ENCODE measurements around the gene MBD3L4. TPM values are rescaled to one million over a fixed set of nuclear protein-coding genes. Genes with fewer than 3 reads are reported as not detected.

MBD3L4 gene
- total RNA-seq, 1 donor from 2014 or later: not detected

GRCh38 chr19:7007859-7008258, 32.1 kb downstream of the MBD3L4 start:
- Histone ChIP-seq H3K4me1 (ENCODE audit: control insufficient read depth in 3 of 3, insufficient read depth in 3 of 3, low read length in 3 of 3) (no peaks in the 10 kb centered on the region), H3K36me3 (ENCODE audit: control insufficient read depth in 3 of 3, insufficient read depth in 3 of 3, low read length in 3 of 3) (no peaks in the 10 kb centered on the region), H3K27ac (ENCODE audit: low read depth, low read length) (no peak overlapping the region), H3K4me3 (ENCODE audit: low read length in 3 of 3) (no peak overlapping the region), H3K27me3 (ENCODE audit: control insufficient read depth in 3 of 3, insufficient read depth in 3 of 3, low read length in 3 of 3) (no peaks in the 10 kb centered on the region), H3K9ac (ENCODE audit: low read depth in 1 of 3, low read length in 3 of 3) (no peak overlapping the region), H3K9me3 (ENCODE audit: control insufficient read depth in 3 of 3, low read length in 3 of 3) (peaks cover 0 to 3% (median 3%) of the 10 kb centered on the region in 3 donors)

GRCh38 chr19:7006135-7006704, 33.8 kb downstream of the MBD3L4 start:
- H3K4me3 ChIP-seq (ENCODE audit: low read length in 3 of 3): no peak overlapping the region
- H3K27me3 ChIP-seq (ENCODE audit: control insufficient read depth in 3 of 3, insufficient read depth in 3 of 3, low read length in 3 of 3): no peaks in the 10 kb centered on the region
- peaks cover 0 to 3% (median 3%) of the 10 kb centered on the region in 3 donors for H3K9me3 ChIP-seq (ENCODE audit: control insufficient read depth in 3 of 3, low read length in 3 of 3)
- H3K27ac ChIP-seq (ENCODE audit: low read depth, low read length): no peak overlapping the region
- no peak overlapping the region for H3K9ac ChIP-seq (ENCODE audit: low read depth in 1 of 3, low read length in 3 of 3)
- H3K36me3 ChIP-seq (ENCODE audit: control insufficient read depth in 3 of 3, insufficient read depth in 3 of 3, low read length in 3 of 3): no peaks in the 10 kb centered on the region
- H3K4me1 ChIP-seq (ENCODE audit: control insufficient read depth in 3 of 3, insufficient read depth in 3 of 3, low read length in 3 of 3): no peaks in the 10 kb centered on the region

GRCh38 chr19:7004313-7004931, 35.6 kb downstream of the MBD3L4 start:
- no peaks in the 10 kb centered on the region for H3K4me1 ChIP-seq (ENCODE audit: control insufficient read depth in 3 of 3, insufficient read depth in 3 of 3, low read length in 3 of 3)
- H3K27me3 ChIP-seq (ENCODE audit: control insufficient read depth in 3 of 3, insufficient read depth in 3 of 3, low read length in 3 of 3): no peaks in the 10 kb centered on the region
- no peaks in the 10 kb centered on the region for H3K36me3 ChIP-seq (ENCODE audit: control insufficient read depth in 3 of 3, insufficient read depth in 3 of 3, low read length in 3 of 3)
- H3K9me3 ChIP-seq (ENCODE audit: control insufficient read depth in 3 of 3, low read length in 3 of 3): peaks cover 0 to 3% (median 3%) of the 10 kb centered on the region in 3 donors
- no peak overlapping the region for H3K4me3 ChIP-seq (ENCODE audit: low read length in 3 of 3)
- no peak overlapping the region for H3K9ac ChIP-seq (ENCODE audit: low read depth in 1 of 3, low read length in 3 of 3)
- no peak overlapping the region for H3K27ac ChIP-seq (ENCODE audit: low read depth, low read length)

GRCh38 chr19:7000816-7001215, 39.2 kb downstream of the MBD3L4 start:
- Histone ChIP-seq H3K36me3 (ENCODE audit: control insufficient read depth in 3 of 3, insufficient read depth in 3 of 3, low read length in 3 of 3) (no peaks in the 10 kb centered on the region), H3K4me3 (ENCODE audit: low read length in 3 of 3) (no peak overlapping the region), H3K9ac (ENCODE audit: low read depth in 1 of 3, low read length in 3 of 3) (no peak overlapping the region), H3K27me3 (ENCODE audit: control insufficient read depth in 3 of 3, insufficient read depth in 3 of 3, low read length in 3 of 3) (no peaks in the 10 kb centered on the region), H3K27ac (ENCODE audit: low read depth, low read length) (peak overlapping the region; percentile 42), H3K4me1 (ENCODE audit: control insufficient read depth in 3 of 3, insufficient read depth in 3 of 3, low read length in 3 of 3) (no peaks in the 10 kb centered on the region), H3K9me3 (ENCODE audit: control insufficient read depth in 3 of 3, low read length in 3 of 3) (no peaks in the 10 kb centered on the region)

- Histone ChIP-seq H3K9ac (ENCODE audit: low read depth in 1 of 3, low read length in 3 of 3) (no peak overlapping the region), H3K4me3 (ENCODE audit: low read length in 3 of 3) (no peak overlapping the region), H3K27me3 (ENCODE audit: control insufficient read depth in 3 of 3, insufficient read depth in 3 of 3, low read length in 3 of 3) (no peaks in the 10 kb centered on the region), H3K4me1 (ENCODE audit: control insufficient read depth in 3 of 3, insufficient read depth in 3 of 3, low read length in 3 of 3) (no peaks in the 10 kb centered on the region), H3K36me3 (ENCODE audit: control insufficient read depth in 3 of 3, insufficient read depth in 3 of 3, low read length in 3 of 3) (no peaks in the 10 kb centered on the region), H3K27ac (ENCODE audit: low read depth, low read length) (peak overlapping the region; percentile 42), H3K9me3 (ENCODE audit: control insufficient read depth in 3 of 3, low read length in 3 of 3) (peaks cover 0 to 2% (median 0%) of the 10 kb centered on the region in 3 donors)
These were observed 39.6 kb downstream of the MBD3L4 start for GRCh38 chr19:7000333-7000732.

GRCh38 chr19:6999933-7000332, 40.0 kb downstream of the MBD3L4 start:
- H3K4me1 ChIP-seq (ENCODE audit: control insufficient read depth in 3 of 3, insufficient read depth in 3 of 3, low read length in 3 of 3): no peaks in the 10 kb centered on the region
- H3K9me3 ChIP-seq (ENCODE audit: control insufficient read depth in 3 of 3, low read length in 3 of 3): peaks cover 0 to 2% (median 0%) of the 10 kb centered on the region in 3 donors
- no peak overlapping the region for H3K9ac ChIP-seq (ENCODE audit: low read depth in 1 of 3, low read length in 3 of 3)
- H3K27ac ChIP-seq (ENCODE audit: low read depth, low read length): no peak overlapping the region
- no peaks in the 10 kb centered on the region for H3K36me3 ChIP-seq (ENCODE audit: control insufficient read depth in 3 of 3, insufficient read depth in 3 of 3, low read length in 3 of 3)
- no peak overlapping the region for H3K4me3 ChIP-seq (ENCODE audit: low read length in 3 of 3)
- H3K27me3 ChIP-seq (ENCODE audit: control insufficient read depth in 3 of 3, insufficient read depth in 3 of 3, low read length in 3 of 3): no peaks in the 10 kb centered on the region

- H3K27me3 ChIP-seq (ENCODE audit: control insufficient read depth in 3 of 3, insufficient read depth in 3 of 3, low read length in 3 of 3): no peaks in the 10 kb centered on the region
- no peak overlapping the region for H3K27ac ChIP-seq (ENCODE audit: low read depth, low read length)
- no peak overlapping the region for H3K4me3 ChIP-seq (ENCODE audit: low read length in 3 of 3)
- H3K36me3 ChIP-seq (ENCODE audit: control insufficient read depth in 3 of 3, insufficient read depth in 3 of 3, low read length in 3 of 3): no peaks in the 10 kb centered on the region
- H3K4me1 ChIP-seq (ENCODE audit: control insufficient read depth in 3 of 3, insufficient read depth in 3 of 3, low read length in 3 of 3): no peaks in the 10 kb centered on the region
- H3K9ac ChIP-seq (ENCODE audit: low read depth in 1 of 3, low read length in 3 of 3): no peak overlapping the region
- peaks cover 0 to 2% (median 0%) of the 10 kb centered on the region in 3 donors for H3K9me3 ChIP-seq (ENCODE audit: control insufficient read depth in 3 of 3, low read length in 3 of 3)
These were observed 42.1 kb downstream of the MBD3L4 start for GRCh38 chr19:6997679-6998445.

GRCh38 chr19:6996810-6997209, 43.2 kb downstream of the MBD3L4 start:
- no peak overlapping the region for H3K9ac ChIP-seq (ENCODE audit: low read depth in 1 of 3, low read length in 3 of 3)

GRCh38 chr19:6995054-6995453, 44.9 kb downstream of the MBD3L4 start:
- Histone ChIP-seq H3K9me3 (ENCODE audit: control insufficient read depth in 3 of 3, low read length in 3 of 3) (peaks cover 0 to 2% (median 0%) of the 10 kb centered on the region in 3 donors), H3K9ac (ENCODE audit: low read depth in 1 of 3, low read length in 3 of 3) (no peak overlapping the region), H3K4me1 (ENCODE audit: control insufficient read depth in 3 of 3, insufficient read depth in 3 of 3, low read length in 3 of 3) (no peaks in the 10 kb centered on the region), H3K36me3 (ENCODE audit: control insufficient read depth in 3 of 3, insufficient read depth in 3 of 3, low read length in 3 of 3) (no peaks in the 10 kb centered on the region), H3K27me3 (ENCODE audit: control insufficient read depth in 3 of 3, insufficient read depth in 3 of 3, low read length in 3 of 3) (no peaks in the 10 kb centered on the region), H3K27ac (ENCODE audit: low read depth, low read length) (no peak overlapping the region), H3K4me3 (ENCODE audit: low read length in 3 of 3) (no peak overlapping the region)

More at GRCh38 chr19:6996810-6997209, 43.2 kb downstream of the MBD3L4 start:
- Histone ChIP-seq H3K9me3 (ENCODE audit: control insufficient read depth in 3 of 3, low read length in 3 of 3) (peaks cover 0 to 2% (median 0%) of the 10 kb centered on the region in 3 donors), H3K27me3 (ENCODE audit: control insufficient read depth in 3 of 3, insufficient read depth in 3 of 3, low read length in 3 of 3) (no peaks in the 10 kb centered on the region), H3K4me3 (ENCODE audit: low read length in 3 of 3) (no peak overlapping the region), H3K27ac (ENCODE audit: low read depth, low read length) (no peak overlapping the region), H3K4me1 (ENCODE audit: control insufficient read depth in 3 of 3, insufficient read depth in 3 of 3, low read length in 3 of 3) (no peaks in the 10 kb centered on the region), H3K36me3 (ENCODE audit: control insufficient read depth in 3 of 3, insufficient read depth in 3 of 3, low read length in 3 of 3) (no peaks in the 10 kb centered on the region)

- no peak overlapping the region for H3K4me3 ChIP-seq (ENCODE audit: low read length in 3 of 3)
- no peaks in the 10 kb centered on the region for H3K36me3 ChIP-seq (ENCODE audit: control insufficient read depth in 3 of 3, insufficient read depth in 3 of 3, low read length in 3 of 3)
- no peak overlapping the region for H3K27ac ChIP-seq (ENCODE audit: low read depth, low read length)
- no peaks in the 10 kb centered on the region for H3K4me1 ChIP-seq (ENCODE audit: control insufficient read depth in 3 of 3, insufficient read depth in 3 of 3, low read length in 3 of 3)
- H3K9ac ChIP-seq (ENCODE audit: low read depth in 1 of 3, low read length in 3 of 3): no peak overlapping the region
- H3K27me3 ChIP-seq (ENCODE audit: control insufficient read depth in 3 of 3, insufficient read depth in 3 of 3, low read length in 3 of 3): no peaks in the 10 kb centered on the region
- peaks cover 9 to 14% (median 11%) of the 10 kb centered on the region in 3 donors for H3K9me3 ChIP-seq (ENCODE audit: control insufficient read depth in 3 of 3, low read length in 3 of 3)
These were observed 51.7 kb downstream of the MBD3L4 start for GRCh38 chr19:6988257-6988656.
